Measurements from ENCODE around the gene PPP1R13L.

Gene PPP1R13L

GRCh38 chr19:45404557-45405434 lies at the start of gene PPP1R13L:
Gene PPP1R13L, minus strand, starts transcription at chr19:45405069. Its CDS starts 6,751 bp downstream, at chr19:45398318.
- H3K4me3 ChIP-seq (ENCODE audit: low read depth, low read length): peak within 1 kb of the TSS; percentile 82
- no peak for TF ChIP-seq CTCF (IDR thresholded peaks at IDR 0.05; ENCODE audit: borderline replicate concordance, insufficient read depth, low read depth, low read length)

- no peak for TF ChIP-seq CTCF (IDR thresholded peaks at IDR 0.05; ENCODE audit: borderline replicate concordance, insufficient read depth, low read depth, low read length)
- H3K4me3 ChIP-seq (ENCODE audit: low read depth, low read length): no peak overlapping the region
These were observed 47.0 kb upstream of the PPP1R13L start for GRCh38 chr19:45451850-45452387.

DNA sequence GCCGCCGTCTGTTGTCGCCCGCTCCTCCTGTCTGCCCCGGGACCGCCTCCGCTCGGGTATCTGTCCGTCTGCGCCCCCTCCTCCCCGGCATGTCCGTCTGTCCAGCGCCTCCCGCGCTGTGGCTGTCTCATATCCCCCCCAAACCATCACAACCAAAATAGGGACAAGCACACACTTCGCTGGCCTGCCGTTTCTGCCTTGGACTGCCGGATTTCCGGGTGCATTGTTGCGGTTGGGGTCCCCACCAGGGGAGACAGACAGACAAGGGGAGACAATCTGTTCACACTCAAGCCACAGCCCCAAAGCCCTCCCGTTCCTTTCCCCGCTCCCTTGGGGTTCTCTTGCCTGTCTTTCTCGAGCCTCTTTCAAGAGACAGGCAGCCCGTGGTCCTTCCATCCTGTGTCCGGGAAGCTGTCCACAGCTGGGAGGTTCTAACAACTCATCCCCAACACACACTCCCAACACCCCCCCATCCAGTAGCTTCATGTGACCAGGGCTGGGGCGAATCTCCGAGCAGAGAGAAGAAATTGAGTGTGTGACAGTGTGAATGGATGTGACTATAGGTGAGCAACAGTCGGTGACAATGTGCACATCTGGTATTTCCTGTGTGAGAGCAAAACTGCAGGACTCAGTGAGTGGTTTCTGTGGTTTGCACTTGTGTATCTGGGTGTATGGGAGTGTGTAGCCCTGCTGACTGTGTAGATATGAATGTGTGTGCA lies 46.4 kb upstream of the PPP1R13L start:
- H3K4me3 ChIP-seq (ENCODE audit: low read depth, low read length): peak overlapping the region; percentile 73
- no peak for TF ChIP-seq CTCF (IDR thresholded peaks at IDR 0.05; ENCODE audit: borderline replicate concordance, insufficient read depth, low read depth, low read length)

DNA sequence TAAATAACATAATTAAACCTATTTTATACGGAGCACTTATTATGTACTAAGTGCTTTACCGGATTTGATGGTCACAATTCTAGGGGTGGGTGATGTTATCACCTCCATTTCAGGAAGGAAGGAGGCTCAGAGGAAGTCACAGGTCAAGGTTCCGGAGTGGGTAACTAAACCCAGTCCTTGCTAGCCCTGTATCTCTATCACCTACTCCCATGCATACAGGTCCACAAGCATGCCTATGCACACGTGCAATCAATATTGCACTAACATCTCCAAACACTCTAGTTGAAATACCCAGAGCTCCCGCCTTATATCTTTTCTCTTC lies 45.1 kb upstream of the PPP1R13L start:
- TF ChIP-seq CTCF (IDR thresholded peaks at IDR 0.05; ENCODE audit: borderline replicate concordance, insufficient read depth, low read depth, low read length): no peak
- peak overlapping the region; percentile 53 for H3K4me3 ChIP-seq (ENCODE audit: low read depth, low read length)

DNA sequence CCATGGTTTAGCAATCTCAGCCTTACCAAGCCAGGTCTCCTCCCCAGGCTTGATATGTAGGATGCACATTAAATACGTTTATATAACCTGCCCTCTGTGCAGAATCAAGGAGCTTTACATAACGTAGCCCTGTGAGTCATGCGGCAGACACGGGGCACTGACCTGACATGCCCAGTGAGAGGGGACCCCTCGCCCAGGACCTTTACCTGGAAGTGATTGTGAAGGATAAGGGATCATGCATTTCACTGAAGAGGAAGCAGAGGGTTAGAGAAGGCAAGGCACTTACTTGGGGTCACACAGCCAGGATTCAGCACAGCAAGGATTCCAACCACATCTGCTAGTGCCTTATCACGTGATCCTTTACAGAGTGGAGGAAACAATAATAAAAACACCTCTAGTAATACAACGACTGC lies 44.0 kb upstream of the PPP1R13L start:
- TF ChIP-seq CTCF (IDR thresholded peaks at IDR 0.05; ENCODE audit: borderline replicate concordance, insufficient read depth, low read depth, low read length): no peak
- H3K4me3 ChIP-seq (ENCODE audit: low read depth, low read length): no peak overlapping the region

DNA sequence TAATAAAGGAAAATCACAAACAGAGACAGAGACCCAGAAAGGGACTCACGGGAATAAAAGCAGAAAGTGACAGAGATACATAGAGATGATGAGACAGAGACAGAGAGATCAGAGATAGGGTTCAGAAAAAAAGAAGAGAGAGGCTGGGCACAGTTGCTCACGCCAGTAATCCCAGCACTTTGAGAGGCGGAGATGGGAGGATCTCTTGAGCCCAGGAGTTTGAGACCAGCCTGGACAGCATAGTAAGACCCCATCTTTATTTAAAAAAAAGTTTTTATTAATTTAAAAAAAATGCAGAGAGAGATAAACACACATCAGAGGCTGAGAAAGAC lies 43.5 kb upstream of the PPP1R13L start:
- H3K4me3 ChIP-seq (ENCODE audit: low read depth, low read length): no peak overlapping the region
- TF ChIP-seq CTCF (IDR thresholded peaks at IDR 0.05; ENCODE audit: borderline replicate concordance, insufficient read depth, low read depth, low read length): no peak

Measured in GM12875 (cell line).